Esophagus squamous epithelium (tissue), 4 donors: ENCODE data around the gene SPINK7.
"Not testable (repeated sequence)": the region's sequence is repeated elsewhere in the genome, so short reads cannot be mapped to it uniquely, and the experiment has no call there.

Experiments used
- CTCF ChIP-seq, 6 experiments: fragments of 450-650 bp in 4 of 6; fragments of 200-600 bp in 2 of 6; sonication (generic) in 2 of 6; IDR thresholded peaks; one replicate each; pipeline ENCODE4 v1.5.1; 2016 to 2019; ENCODE audit warnings: antibody characterized with exemption in 6 of 6, mild to moderate bottlenecking in 4 of 6, moderate library complexity in 4 of 6
- POLR2A ChIP-seq, 4 donors: fragments of 450-650 bp; IDR thresholded peaks; one replicate each; pipeline ENCODE4 v1.6.1; 2017; ENCODE audit warnings: antibody characterized with exemption in 4 of 4, mild to moderate bottlenecking in 4 of 4, moderate library complexity in 3 of 4

GRCh38 chr5:148275129-148275528 lies 37.1 kb upstream of the SPINK7 start:
- TF ChIP-seq CTCF, POLR2A (IDR thresholded peaks at IDR 0.05): not testable (repeated sequence)
